Keratinocyte (primary cell): ENCODE measurements around the gene ARHGAP10. TPM values are rescaled to one million over a fixed set of nuclear protein-coding genes. Genes with fewer than 3 reads are reported as not detected.

Source experiments
- DNase-seq: peaks from one replicate; pipeline ENCODE4 v3.0.0-alpha.2; 2011; ENCODE audit warnings: low read depth, missing footprints, low spot score
- FAIRE-seq: peaks from 2 replicates; lab custom pipeline; 2011; peaks lifted over from hg19 to GRCh38; lab: Jason Lieb, UNC
- H2AFZ ChIP-seq: 2 replicates; pipeline ENCODE4 v1.6.0; 2012; ENCODE audit warnings: low read length, control low read depth, inconsistent platforms; ENCODE audit not compliant: control insufficient read depth
- H3K27ac ChIP-seq: 2 replicates; pipeline ENCODE4 v1.5.1; 2011; ENCODE audit warnings: low read length; ENCODE audit not compliant: control insufficient read depth, insufficient read depth
- H3K27me3 ChIP-seq: 3 replicates; pipeline ENCODE4 v1.6.0; 2011; ENCODE audit warnings: low read length; ENCODE audit not compliant: control insufficient read depth, insufficient read depth; ENCODE audit errors: extremely low read depth
- H3K36me3 ChIP-seq, 2 experiments: 2 replicates in 1 of 2; 3 replicates in 1 of 2; pipeline ENCODE4 v1.5.1; 2011; ENCODE audit warnings: low read length in 2 of 2, mild to moderate bottlenecking in 1 of 2; ENCODE audit not compliant: control insufficient read depth in 2 of 2, insufficient read depth in 2 of 2; ENCODE audit errors: extremely low read depth in 1 of 2
- H3K4me1 ChIP-seq: 3 replicates; pipeline ENCODE4 v1.5.1; 2011; ENCODE audit warnings: low read length; ENCODE audit not compliant: control insufficient read depth, insufficient read depth; ENCODE audit errors: extremely low read depth
- H3K4me2 ChIP-seq: 3 replicates; pipeline ENCODE4 v1.6.0; 2011; ENCODE audit warnings: low read depth, low read length; ENCODE audit not compliant: control insufficient read depth, insufficient read depth; ENCODE audit errors: extremely low read depth
- H3K4me3 ChIP-seq, 3 experiments: fragments of 200-600 bp in 1 of 3; sonication (generic) in 1 of 3; 2 replicates in 2 of 3; 3 replicates in 1 of 3; pipeline ENCODE4 v1.5.1; 2011 to 2016; ENCODE audit warnings: low read length in 3 of 3, mild to moderate bottlenecking in 3 of 3, control low read depth in 2 of 3, inconsistent platforms in 1 of 3, low read depth in 1 of 3, mixed read lengths in 1 of 3, mixed run types in 1 of 3, moderate library complexity in 1 of 3; ENCODE audit not compliant: control insufficient read depth in 2 of 3, insufficient read depth in 2 of 3; ENCODE audit errors: extremely low read depth in 1 of 3
- H3K79me2 ChIP-seq: 2 replicates; pipeline ENCODE4 v1.6.0; 2012; ENCODE audit warnings: low read length; ENCODE audit not compliant: control insufficient read depth, insufficient read depth
- H3K9ac ChIP-seq: 3 replicates; pipeline ENCODE4 v1.6.0; 2011; ENCODE audit warnings: low read length; ENCODE audit not compliant: control insufficient read depth, insufficient read depth; ENCODE audit errors: extremely low read depth
- H3K9me1 ChIP-seq: 3 replicates; pipeline ENCODE4 v1.6.0; 2011; ENCODE audit warnings: low read length; ENCODE audit not compliant: control insufficient read depth, insufficient read depth; ENCODE audit errors: extremely low read depth
- H3K9me3 ChIP-seq: 2 replicates; pipeline ENCODE4 v1.5.1; 2012; ENCODE audit warnings: low read depth, low read length; ENCODE audit not compliant: control insufficient read depth
- H4K20me1 ChIP-seq: 3 replicates; pipeline ENCODE4 v1.6.0; 2011; ENCODE audit warnings: low read length; ENCODE audit not compliant: control insufficient read depth, insufficient read depth; ENCODE audit errors: extremely low read depth
- CTCF ChIP-seq, 3 experiments: IDR thresholded peaks in 1 of 3; conservative IDR thresholded peaks in 1 of 3; optimal IDR thresholded peaks in 1 of 3; 2 replicates in 2 of 3; 3 replicates in 1 of 3; pipeline versions ENCODE3 to v1.5.1; 2011; ENCODE audit warnings: low read length in 3 of 3, mild to moderate bottlenecking in 3 of 3, moderate library complexity in 2 of 3, control low read depth in 1 of 3, inconsistent platforms in 1 of 3; ENCODE audit not compliant: insufficient read depth in 2 of 3; ENCODE audit errors: extremely low read depth in 1 of 3
- EZH2 ChIP-seq: IDR thresholded peaks from one replicate; pipeline ENCODE4 v1.6.1; 2012; ENCODE audit warnings: inconsistent platforms, mild to moderate bottlenecking, low read length, moderate library complexity
- dilution Hi-C: fragments of 300-500 bp; cut with MboI; formaldehyde crosslinking; loops from one replicate; pipeline ENCODE4 v1.7.0; 2020; ENCODE audit warnings: low sequenced_read_pairs; ENCODE audit not compliant: extremely low pct_ligation_motif_present
- polyA plus RNA-seq, 5 experiments: library from polyadenylated mRNA; depleted of rRNA in 3 of 5; stranded (reverse) in 3 of 5; stranded (forward) in 1 of 5; unstranded in 1 of 5; fragments of >200 nt; gene quantifications; 1 replicate in 1 of 5; 2 replicates in 3 of 5; 3 replicates in 1 of 5; pipeline versions ENCODE4 v1.2.1 to v1.2.3, GENCODE V29; 2011 to 2012; ENCODE audit warnings: missing spikeins in 2 of 5, low read depth in 1 of 5, low replicate concordance in 1 of 5

Gene ARHGAP10
- polyA plus RNA-seq, 1 donor (not counting 4 experiments of a cell fraction or from before 2014, with no cell fraction given): 18.7 TPM

DNA sequence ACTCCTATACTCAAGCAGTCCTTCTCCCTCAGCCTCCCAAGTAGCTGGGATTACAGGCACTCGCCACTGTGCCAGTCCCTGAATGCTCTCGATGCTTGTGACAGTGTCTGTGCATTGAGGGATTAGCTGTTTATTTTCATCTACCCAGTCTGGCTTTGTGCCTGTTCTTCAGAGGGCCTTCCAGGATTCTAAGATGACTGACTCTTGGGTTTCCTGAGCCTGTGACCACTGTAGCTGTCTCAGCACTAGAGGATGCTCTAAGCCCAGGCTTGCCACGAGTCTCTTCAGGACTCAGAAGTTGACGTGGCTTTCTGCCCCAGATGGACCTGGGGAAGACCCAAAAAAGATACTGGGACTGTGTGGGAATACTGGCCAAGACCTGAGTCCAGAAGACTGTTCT lies 201.4 kb downstream of the ARHGAP10 start:
- Histone ChIP-seq H2AFZ (no peak overlapping the region), H3K79me2 (no peaks in the 10 kb centered on the region), H3K4me3 (no peak overlapping the region), H3K27ac (no peak overlapping the region), H3K9ac (no peak overlapping the region), H4K20me1 (no peaks in the 10 kb centered on the region), H3K4me2 (no peak overlapping the region), H3K4me1 (no peaks in the 10 kb centered on the region), H3K9me3 (no peaks in the 10 kb centered on the region), H3K27me3 (no peaks in the 10 kb centered on the region), H3K36me3 (peaks cover 2 to 4% of the 10 kb centered on the region in 2 experiments), H3K9me1 (no peaks in the 10 kb centered on the region)
- DNase-seq: no peak
- TF ChIP-seq CTCF (optimal IDR thresholded peaks at IDR 0.05 in 1 of 3, IDR thresholded peaks at IDR 0.05 in 1 of 3, conservative IDR thresholded peaks at IDR 0.05 in 1 of 3; ENCODE audit: extremely low read depth in 1 of 3, insufficient read depth in 2 of 3, low read length in 3 of 3) (no peak), EZH2 (no peak)
- no peak for FAIRE-seq
- dilution Hi-C loops: no loop called here

DNA sequence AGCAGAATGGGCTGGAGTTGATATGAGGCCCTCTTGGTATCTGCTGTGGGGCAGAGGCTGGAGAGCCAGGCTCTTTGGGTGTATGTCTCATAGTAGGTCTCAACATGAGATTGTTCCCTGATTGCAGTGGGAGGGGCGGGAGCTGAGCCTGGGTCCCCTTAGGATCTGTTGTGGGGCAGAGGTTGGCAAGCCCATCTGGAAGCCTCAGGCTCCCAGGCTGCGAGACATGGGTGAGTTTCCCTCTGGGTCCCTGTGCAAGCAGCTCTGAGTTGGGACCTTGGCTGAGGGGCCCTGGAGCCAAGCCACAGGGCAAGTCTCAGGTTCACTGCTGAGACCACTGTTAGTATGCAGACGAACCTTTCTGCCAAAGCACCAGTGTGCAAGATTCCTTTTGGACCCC lies 201.9 kb downstream of the ARHGAP10 start:
- DNase-seq (no peak), FAIRE-seq (no peak)
- Histone ChIP-seq H3K36me3 (peaks cover 2 to 4% of the 10 kb centered on the region in 2 experiments), H3K79me2 (no peaks in the 10 kb centered on the region), H3K4me2 (no peak overlapping the region), H3K4me3 (no peak overlapping the region), H2AFZ (no peak overlapping the region), H3K27ac (no peak overlapping the region), H3K9ac (no peak overlapping the region), H3K4me1 (no peaks in the 10 kb centered on the region), H3K27me3 (no peaks in the 10 kb centered on the region), H4K20me1 (no peaks in the 10 kb centered on the region), H3K9me1 (no peaks in the 10 kb centered on the region), H3K9me3 (no peaks in the 10 kb centered on the region)
- TF ChIP-seq EZH2 (no peak), CTCF (optimal IDR thresholded peaks at IDR 0.05 in 1 of 3, IDR thresholded peaks at IDR 0.05 in 1 of 3, conservative IDR thresholded peaks at IDR 0.05 in 1 of 3; ENCODE audit: extremely low read depth in 1 of 3, insufficient read depth in 2 of 3, low read length in 3 of 3) (no peak)
- dilution Hi-C loops: no loop called here
